ENCODE measurements around the gene DIDO1. TPM values are rescaled to one million over a fixed set of nuclear protein-coding genes. Genes with fewer than 3 reads are reported as not detected.

Gene DIDO1
- total and polyA plus RNA-seq, 9 of the 15 experiments (the other 6 are each of a cell fraction or from before 2014, with no cell fraction given), result 4.4 to 46.8 (median 31.2) TPM

DNA sequence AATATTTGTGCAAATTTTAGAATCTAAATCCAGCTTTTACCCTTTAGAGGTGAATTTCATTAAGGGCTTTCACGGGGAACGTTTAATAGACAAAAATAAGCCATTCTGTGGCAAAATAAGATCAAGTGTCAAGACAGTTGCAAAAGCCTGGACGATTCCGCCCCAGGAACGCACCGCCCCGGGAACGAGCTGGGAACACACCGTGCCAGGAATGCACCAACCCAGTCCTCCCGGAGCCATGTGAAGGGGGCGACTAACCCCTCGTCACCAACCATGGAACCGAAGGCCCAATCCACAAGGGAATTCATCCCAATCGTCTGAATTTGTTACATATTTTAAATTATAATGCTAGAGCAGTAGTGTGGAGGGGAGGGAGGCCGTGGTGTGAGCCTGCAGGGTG is 43.9 kb downstream of the DIDO1 start (continued):
- TF ChIP-seq, protein P1, sequence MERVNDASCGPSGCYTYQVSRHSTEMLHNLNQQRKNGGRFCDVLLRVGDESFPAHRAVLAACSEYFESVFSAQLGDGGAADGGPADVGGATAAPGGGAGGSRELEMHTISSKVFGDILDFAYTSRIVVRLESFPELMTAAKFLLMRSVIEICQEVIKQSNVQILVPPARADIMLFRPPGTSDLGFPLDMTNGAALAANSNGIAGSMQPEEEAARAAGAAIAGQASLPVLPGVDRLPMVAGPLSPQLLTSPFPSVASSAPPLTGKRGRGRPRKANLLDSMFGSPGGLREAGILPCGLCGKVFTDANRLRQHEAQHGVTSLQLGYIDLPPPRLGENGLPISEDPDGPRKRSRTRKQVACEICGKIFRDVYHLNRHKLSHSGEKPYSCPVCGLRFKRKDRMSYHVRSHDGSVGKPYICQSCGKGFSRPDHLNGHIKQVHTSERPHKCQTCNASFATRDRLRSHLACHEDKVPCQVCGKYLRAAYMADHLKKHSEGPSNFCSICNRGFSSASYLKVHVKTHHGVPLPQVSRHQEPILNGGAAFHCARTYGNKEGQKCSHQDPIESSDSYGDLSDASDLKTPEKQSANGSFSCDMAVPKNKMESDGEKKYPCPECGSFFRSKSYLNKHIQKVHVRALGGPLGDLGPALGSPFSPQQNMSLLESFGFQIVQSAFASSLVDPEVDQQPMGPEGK (CRISPR knock-in tag; IDR thresholded peaks at IDR 0.05; ENCODE audit: borderline replicate concordance), result no peak
- TF ChIP-seq HDAC2 (IDR thresholded peaks at IDR 0.05), result no peak
- TF ChIP-seq, protein P2, sequence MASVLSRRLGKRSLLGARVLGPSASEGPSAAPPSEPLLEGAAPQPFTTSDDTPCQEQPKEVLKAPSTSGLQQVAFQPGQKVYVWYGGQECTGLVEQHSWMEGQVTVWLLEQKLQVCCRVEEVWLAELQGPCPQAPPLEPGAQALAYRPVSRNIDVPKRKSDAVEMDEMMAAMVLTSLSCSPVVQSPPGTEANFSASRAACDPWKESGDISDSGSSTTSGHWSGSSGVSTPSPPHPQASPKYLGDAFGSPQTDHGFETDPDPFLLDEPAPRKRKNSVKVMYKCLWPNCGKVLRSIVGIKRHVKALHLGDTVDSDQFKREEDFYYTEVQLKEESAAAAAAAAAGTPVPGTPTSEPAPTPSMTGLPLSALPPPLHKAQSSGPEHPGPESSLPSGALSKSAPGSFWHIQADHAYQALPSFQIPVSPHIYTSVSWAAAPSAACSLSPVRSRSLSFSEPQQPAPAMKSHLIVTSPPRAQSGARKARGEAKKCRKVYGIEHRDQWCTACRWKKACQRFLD (CRISPR knock-in tag; IDR thresholded peaks at IDR 0.05), result no peak
- no peak for TF ChIP-seq RUNX1 (IDR thresholded peaks at IDR 0.05; ENCODE audit: low read depth)
- TF ChIP-seq, protein P3, sequence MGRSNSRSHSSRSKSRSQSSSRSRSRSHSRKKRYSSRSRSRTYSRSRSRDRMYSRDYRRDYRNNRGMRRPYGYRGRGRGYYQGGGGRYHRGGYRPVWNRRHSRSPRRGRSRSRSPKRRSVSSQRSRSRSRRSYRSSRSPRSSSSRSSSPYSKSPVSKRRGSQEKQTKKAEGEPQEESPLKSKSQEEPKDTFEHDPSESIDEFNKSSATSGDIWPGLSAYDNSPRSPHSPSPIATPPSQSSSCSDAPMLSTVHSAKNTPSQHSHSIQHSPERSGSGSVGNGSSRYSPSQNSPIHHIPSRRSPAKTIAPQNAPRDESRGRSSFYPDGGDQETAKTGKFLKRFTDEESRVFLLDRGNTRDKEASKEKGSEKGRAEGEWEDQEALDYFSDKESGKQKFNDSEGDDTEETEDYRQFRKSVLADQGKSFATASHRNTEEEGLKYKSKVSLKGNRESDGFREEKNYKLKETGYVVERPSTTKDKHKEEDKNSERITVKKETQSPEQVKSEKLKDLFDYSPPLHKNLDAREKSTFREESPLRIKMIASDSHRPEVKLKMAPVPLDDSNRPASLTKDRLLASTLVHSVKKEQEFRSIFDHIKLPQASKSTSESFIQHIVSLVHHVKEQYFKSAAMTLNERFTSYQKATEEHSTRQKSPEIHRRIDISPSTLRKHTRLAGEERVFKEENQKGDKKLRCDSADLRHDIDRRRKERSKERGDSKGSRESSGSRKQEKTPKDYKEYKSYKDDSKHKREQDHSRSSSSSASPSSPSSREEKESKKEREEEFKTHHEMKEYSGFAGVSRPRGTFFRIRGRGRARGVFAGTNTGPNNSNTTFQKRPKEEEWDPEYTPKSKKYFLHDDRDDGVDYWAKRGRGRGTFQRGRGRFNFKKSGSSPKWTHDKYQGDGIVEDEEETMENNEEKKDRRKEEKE (IDR thresholded peaks at IDR 0.05; ENCODE audit: borderline replicate concordance in 1 of 2, control insufficient read depth in 1 of 2, low read depth in 2 of 2, low read length in 1 of 2), result no peak
- TF ChIP-seq STAT5B (CRISPR knock-in tag; IDR thresholded peaks at IDR 0.05), result no peak
- TF ChIP-seq, protein P4, sequence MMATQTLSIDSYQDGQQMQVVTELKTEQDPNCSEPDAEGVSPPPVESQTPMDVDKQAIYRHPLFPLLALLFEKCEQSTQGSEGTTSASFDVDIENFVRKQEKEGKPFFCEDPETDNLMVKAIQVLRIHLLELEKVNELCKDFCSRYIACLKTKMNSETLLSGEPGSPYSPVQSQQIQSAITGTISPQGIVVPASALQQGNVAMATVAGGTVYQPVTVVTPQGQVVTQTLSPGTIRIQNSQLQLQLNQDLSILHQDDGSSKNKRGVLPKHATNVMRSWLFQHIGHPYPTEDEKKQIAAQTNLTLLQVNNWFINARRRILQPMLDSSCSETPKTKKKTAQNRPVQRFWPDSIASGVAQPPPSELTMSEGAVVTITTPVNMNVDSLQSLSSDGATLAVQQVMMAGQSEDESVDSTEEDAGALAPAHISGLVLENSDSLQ (IDR thresholded peaks at IDR 0.05), result no peak

All from K562 (cell line).